Frontal cortex (tissue), 4 donors: Measurements from ENCODE around the gene DUSP1. TPM values are rescaled to one million over a fixed set of nuclear protein-coding genes. Genes with fewer than 3 reads are reported as not detected.

Experiments
- DNase-seq, 2 donors: peaks; one replicate each; pipeline ENCODE4 v3.0.0; 2012; ENCODE audit warnings: low spot score in 2 of 2
- FAIRE-seq: peaks from 2 replicates; lab custom pipeline; 2012; peaks lifted over from hg19 to GRCh38; lab: Jason Lieb, UNC
- total RNA-seq: library from RNA; depleted of rRNA; stranded (reverse); fragments of >200 nt; gene quantifications from one replicate; pipeline ENCODE4 v1.2.3, GENCODE V29; 2014
- donor health status: control.
- donor health status: control.
- donor health status: control.

The DUSP1 gene
- total RNA-seq, 1 donor from 2014 or later: 32.2 TPM

DNA sequence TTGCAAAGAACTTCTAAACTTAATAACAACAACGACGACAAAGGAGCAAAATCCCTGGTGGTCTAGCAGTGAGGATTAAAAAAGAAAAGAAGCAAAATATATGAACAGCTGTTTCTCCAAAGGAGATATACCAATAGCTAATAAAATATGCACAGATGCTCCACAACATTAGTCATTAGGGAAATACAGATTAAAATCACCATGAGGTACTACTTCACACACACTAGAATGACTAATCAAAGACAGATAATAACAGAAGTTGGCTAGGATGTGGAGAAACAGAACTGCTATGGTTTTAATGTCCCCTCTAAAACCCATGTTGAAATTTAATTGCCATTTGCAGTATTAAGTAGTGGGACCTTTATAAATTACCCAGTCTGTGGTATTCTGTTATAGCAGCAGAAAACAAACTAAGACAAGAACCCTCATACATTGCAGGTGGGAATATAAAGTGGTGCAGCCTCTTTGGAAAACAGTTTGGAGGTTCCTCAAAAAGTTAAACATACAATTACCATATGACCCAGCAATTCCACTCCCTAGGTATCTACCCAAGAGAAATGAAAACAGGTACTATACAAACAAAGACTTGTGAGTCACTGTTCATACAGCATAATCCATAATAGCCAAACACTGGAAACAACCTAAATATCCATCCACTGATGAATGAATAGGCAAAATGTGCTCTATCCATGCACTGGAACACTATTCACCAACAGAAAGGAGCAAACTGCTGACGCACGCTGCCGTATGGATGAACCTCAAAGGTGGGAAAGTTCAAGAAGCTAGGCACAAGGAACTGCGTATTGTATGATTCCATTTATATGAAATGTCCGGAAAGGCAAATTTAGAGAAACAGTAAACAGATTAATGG is 11.4 kb upstream of the DUSP1 start:
- no peak for FAIRE-seq
- no peak for DNase-seq

DNA sequence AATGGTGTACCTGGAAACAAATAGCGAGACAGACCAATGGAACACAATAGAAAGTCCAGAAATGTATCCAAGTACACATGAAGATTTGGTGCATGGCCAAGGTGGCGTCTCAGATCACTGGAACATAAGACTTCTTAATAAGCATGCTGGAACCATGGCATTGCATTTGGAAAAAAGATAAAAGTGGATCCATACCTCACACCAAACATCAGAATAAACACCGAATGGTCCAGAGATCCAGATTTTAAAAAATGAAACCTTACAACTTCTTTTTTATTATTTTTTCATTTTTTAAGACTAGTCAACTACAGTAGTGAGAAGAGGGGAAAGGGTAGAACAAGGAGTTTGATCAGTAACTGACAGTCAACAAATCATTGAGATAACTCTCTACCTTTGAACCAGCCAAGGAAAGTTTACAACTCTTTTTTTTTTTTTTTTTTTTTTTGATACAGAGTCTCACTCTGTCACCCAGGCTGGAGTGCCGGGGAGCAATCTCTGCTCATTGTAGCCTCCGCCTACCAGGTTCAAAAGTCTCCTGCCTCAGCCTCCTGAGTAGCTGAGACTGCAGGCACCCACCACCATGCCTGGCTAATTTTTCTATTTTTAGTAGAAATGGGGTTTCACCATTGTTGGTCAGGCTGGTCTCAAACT is 8.8 kb upstream of the DUSP1 start:
- FAIRE-seq (no peak), DNase-seq (no peak)

DNA sequence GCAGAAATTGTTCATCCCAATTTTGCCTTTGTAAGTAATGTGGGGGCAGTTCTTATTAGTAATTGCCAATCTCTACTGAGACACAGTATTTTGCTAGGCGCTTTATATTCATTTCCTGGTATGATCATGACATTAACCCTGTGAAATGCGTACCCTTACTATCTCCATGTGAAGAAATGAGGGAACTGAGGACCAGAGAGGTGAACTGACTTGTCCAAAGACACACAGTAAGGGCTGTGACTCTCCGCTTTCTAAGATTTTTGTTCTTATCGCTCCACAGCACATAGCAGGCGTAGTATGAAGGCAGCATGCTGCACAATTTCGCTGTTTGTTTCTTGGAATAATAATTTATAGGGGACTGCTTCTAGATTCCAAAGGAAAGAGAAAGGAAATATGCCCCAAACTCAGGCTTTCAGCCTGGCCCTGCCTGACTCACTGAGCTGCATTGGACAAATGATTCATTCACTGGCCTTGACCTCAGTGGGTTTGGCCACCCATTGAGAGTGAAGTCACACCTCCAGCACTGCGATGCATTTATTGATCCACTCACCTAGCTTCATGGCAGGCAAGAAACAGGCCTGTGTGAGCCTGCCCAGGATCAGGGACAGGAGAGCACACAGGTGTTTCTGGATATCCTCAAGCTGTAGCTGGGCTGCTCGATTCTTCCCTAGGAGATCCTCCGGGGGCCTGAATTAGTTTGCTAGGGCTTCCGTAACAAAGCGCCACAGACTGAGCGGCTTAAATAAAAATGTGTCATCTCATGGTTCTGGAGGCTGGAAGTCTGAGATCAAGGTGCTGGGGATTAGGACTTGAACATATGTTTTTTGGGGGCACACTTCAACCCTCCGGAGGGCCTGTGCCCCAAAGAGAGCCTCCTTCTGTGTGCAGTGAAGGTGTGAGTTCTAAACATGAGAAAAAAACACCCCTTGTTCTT is 7.2 kb upstream of the DUSP1 start:
- FAIRE-seq (no peak), DNase-seq (no peak)

DNA sequence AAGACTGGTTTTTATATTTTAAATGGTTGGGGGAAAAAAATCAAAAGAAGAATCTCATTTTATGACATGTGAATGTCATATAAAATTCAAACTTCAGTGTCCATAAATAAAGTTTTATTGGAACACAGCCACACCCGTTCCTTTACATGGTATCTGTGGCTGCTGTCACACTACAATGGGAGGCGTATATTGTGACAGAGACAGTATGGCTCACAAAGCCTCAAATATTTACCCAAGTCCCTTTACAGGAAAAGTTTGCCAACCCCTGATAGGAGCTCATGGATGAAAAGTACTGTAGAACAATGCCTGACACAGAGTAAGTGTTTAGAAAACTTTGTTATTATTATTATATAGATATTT is 5.2 kb upstream of the DUSP1 start:
- FAIRE-seq: no peak
- DNase-seq: no peak

DNA sequence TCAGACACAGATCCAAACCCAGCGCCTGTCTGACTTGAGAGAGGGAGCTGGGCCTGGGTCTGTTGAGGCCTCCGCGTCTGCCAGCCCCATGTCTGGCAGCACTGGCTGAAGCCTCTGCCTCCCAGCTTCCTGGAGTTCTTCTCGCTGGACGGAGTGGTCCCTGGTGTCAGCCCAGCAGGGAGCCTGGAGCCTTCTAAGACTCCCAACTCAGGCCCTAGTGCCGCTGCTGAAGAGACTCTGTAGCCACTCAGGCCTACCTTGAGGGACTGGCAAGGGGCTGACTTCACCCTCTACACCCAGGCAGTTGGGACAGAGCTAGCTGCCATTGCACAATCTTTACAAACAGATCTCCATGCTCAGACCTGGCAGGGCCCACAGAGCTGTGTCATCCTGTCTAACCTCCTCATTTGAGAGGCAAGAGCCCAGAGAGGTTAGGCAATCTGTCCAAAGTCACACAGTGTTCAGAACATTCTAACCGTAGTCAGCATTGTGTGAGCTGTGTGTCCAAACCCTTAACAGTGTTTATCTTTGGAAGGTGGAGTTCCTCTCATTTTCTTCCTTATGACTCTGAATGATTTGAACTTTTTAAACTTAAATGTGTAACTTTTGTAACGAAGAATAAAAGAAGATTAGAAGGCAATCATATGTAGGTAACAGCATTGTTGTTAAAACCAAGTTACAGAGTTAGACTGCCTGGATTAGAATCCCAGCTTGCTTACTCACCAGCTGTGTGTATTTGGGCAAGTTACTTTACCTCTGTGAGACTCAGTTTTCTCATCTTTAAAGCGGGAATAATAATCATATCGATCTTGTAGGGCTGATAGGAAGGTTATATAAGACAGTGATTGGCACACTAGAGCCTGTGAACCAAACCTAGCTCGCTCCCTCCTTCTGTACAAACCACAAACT is 4.6 kb upstream of the DUSP1 start:
- DNase-seq (no peak), FAIRE-seq (no peak)

DNA sequence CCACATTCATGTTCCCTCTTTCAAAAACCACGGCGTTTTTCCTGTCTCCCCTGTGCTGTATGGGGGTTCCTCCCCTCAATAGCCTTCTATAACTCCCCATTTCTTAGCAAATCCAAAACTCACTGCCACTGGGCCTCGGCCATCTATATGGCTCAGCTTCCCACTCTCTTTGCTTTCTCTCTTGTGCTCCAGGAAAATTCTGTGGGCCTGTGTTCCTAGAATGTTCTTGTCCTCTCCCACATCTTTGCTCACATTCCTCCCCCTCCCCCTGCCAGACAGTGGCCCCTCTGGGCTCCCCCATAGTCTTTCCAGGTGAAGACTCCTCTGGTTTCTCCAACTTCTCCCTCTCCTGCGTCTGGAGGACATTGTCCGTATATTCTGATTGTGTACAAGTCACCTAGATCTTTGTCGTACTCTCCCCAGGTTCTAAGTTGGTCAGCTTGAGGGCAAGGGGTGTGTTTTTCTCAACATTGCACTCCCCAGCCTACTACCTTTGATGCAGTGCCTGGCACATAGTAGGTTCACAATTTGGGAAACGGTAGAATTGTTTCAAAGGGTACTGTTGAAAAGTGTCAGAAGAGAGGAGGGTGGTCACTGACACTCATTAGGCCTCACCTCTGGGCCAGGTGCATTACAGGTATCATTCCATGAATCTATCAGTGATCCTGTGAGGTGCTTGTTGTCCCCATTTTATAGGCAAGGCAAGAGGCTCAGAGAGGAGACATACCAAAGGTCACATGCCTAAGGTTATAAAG is 3.7 kb upstream of the DUSP1 start:
- FAIRE-seq: no peak
- DNase-seq: no peak

DNA sequence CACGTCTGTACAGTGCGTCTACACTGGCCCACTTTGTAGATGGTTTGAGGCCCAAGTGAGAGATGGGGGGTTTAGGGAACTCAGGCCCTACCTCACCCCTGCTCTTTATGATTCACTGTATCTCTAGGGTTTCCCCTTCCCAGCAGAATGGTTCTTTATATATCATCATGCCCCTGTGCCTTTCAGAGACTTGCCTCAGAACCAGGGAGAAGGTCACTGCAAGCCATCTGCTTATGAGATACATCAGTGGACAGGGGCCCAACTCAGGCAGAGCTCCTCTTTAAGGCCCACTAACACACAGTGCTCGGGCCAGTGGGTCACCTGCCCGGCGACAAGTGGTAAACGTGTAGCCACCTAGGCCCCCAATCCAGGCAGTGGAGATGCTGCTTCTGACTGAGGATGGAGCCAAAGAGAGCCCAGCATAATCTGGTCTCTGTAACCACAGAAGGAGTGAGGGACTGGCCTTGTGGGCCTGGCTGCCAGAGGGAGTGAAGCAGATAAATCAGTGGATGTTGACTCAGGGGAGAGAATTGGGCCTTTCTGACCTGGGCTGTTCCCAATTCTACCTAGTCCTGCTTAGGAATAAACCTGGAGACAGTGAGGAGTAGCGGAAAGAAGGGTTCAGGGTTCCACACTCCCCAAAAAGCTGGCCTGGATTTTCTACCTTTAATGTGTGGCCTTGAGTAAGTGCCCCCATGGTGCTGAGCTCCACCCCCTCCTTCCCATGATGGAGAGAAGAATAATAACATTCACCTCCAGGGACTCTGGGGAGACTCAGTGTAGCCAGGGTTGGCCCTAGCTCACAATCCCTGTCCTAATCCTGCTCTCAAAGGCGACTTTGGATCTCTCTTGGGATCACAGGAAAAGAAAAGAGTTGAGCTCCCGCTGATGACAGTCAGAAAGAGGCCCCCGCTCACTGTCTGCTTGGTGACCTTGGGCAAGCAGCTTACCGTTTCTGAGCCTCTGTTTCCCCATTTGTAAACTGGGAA is 2.8 kb upstream of the DUSP1 start:
- DNase-seq: no peak
- no peak for FAIRE-seq

DNA sequence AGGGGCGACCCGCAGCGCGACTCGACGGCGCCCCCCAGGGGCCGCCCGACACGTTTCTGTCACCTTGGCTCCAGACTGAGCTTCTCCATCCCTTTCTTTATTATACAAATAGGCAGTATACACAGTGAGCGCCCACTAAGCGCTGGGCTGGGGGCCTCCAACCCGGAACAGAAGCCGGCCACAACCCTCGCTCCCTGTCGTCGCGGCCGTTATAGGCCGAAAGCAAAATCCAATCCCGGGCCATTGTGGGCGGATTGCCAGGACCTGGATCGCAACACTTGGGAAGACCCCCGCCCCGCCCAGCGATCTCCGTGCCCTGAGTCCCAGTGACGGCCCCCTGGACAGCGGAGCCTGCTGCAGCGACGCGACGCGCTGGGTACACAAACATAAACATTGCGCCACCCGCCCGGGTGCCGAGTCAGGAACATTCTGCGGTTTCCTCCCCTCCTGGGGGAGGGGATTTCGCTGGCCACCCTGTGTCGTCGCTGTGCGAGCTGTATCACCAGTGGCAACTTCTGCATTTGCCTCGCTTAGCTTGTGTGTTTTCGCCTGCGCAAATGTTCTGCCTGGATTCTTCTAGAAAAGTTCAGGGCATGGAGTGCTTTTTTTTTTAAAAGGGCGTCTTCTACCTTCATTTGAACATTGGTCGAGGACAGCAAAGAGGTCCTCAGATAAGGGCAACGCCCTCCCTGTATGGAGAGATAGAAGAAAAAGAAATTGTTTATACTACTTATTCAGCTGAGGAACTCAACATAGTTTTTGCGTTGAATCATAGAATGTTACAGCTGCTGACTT is 1.3 kb upstream of the DUSP1 start:
- DNase-seq (peak; percentile 59 to 66), FAIRE-seq (no peak)

DNA sequence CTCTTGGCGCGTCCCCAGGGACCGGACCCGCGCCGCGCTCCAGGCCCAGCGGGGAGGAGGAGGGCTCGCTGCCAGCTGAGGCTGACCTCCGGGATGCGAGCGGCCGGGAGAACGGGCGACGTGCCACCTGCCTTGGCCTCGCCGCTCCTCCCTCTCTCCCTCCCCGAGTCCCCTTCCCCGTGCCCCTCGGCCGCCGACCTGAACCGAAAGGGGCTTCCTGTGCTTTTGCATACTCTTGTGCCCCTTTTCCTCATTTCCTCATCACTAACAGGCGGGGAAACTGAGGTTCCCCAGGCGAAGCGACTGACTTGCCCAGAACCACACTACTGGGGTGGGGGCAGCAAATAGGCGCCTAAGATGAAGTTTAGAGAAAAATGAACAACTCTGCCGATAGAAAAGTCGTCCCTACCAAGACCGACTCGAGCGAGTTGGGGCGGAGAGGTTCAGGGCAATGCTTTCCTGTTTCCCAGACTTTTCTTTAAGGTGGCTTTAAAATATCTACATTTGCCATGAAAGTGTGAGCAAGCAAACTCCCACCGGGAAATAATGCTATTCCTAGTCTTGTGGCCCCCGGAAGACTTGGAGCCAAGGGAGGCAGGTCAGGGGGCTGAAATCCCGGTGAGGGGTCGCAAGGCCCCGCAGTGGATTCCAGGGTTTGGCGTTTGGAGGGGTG is 580 bp upstream of the DUSP1 start:
- DNase-seq: peak in 1 of 2 donors; percentile 64
- no peak for FAIRE-seq

DNA sequence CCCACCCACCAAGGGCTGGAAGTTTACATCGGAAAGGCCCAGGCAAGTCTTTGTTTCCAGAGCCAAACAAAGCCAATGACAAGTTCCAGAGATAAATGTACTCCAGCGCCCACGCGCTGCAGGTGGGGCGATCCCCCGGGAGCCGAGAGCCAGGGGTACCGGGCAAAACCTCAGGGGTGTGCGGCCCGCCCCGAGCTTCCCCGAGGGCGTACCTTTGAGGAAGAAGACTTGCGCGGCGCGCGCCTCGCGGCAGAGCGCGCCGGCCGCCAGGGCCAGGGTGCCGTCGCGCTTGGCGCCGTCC is 671 bp downstream of the DUSP1 start:
- no peak for FAIRE-seq

DNA sequence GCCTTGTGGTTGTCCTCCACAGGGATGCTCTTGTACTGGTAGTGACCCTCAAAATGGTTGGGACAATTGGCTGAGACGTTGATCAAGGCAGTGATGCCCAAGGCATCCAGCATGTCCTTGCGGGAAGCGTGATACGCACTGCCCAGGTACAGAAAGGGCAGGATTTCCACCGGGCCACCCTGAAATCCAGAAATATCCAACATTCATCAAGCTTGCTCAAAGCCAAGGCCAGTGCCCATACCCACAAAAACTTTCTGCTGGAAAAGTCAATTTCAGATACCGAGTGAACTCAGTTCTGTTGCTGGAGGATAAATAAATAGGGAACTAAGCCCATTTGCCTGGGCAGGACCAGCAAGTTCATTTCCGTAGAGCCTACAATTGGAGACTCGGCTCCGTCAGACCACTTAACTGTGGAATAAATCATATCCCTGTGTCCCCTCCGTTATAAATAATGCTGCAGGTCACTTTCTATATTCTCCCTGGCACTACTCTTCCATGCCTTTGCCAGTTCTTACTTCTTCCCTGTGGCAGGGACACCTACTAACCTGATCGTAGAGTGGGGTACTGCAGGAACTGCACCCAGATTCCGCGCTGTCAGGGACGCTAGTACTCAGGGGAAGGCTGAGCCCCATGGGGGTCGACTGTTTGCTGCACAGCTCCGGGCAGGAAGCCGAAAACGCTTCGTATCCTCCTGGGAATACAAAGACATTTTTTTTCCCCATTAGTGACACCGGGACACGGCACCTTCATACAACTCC is 1.2 kb downstream of the DUSP1 start:
- no peak for DNase-seq
- no peak for FAIRE-seq

More for the DNA sequence above, 671 bp downstream of the DUSP1 start:
- DNase-seq: no peak

DNA sequence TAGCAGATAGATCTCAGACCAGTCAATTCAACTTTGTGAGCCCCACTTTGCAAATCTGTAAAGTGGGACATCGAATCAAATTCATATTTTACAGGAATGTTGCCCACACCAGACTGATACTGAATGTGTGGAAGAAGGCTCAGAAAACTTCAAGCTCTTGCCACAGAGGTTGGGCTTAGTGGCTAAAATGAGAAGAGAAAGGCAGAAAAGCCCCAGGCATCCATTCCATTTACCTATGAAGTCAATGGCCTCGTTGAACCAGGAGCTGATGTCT is 1.7 kb downstream of the DUSP1 start:
- no peak for FAIRE-seq
- DNase-seq: no peak

DNA sequence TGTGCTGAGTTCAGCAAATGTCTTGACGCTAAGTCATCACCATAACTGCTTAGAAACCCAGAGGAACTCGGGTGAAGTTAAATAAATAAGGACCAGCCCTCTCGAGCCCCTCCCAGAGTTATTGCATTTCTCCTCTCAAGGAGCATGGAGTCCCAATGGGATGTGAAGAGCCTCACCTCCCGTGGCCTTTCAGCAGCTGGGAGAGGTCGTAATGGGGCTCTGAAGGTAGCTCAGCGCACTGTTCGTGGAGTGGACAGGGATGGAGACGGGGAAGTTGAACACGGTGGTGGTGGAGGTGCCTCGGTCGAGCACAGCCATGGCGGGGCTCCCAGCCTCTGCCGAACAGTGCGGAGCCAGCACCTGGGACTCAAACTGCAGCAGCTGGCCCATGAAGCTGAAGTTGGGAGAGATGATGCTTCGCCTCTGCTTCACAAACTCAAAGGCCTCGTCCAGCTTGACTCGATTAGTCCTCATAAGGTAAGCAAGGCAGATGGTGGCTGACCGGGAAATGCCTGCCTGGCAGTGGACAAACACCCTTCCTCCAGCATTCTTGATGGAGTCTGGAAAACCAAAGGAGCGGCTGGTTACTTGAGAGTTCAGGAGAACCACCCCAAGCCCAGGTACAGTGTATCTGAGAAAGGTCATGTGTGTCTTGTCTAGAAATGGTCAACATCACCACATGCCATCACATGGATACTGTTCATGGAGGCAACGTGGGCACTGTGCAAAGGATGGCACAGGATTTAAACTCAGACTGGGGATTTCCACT is 2.2 kb downstream of the DUSP1 start:
- DNase-seq (no peak), FAIRE-seq (no peak)

DNA sequence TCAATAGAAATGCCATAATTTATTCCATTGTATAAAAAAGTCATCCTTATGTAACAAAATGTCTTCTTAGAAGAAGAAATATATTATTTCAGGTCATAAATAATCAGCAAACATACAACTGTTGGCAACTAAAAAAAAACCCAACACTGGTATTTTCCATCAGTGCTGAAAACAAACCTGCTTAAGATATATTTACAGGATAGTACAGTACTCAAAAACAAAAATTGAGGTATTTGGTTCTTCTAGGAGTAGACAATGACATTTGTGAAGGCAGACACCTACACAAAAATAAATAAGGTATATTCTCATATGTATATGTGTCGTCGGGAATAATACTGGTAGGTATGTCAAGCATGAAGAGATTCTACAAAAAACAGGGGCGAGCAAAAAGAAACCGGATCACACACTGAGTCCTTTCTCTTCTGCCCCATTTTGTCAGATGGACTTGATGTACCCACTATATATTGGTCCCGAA is 2.9 kb downstream of the DUSP1 start:
- FAIRE-seq (no peak), DNase-seq (no peak)
